HG02588 (cell line): ENCODE data around the gene CACNA1I.

Source experiments
- ATAC-seq: cut with Tn5 transposase; IDR thresholded peaks from one replicate; pipeline ENCODE4 v1.9.1; 2021; ENCODE audit warnings: mild to moderate bottlenecking, moderate library complexity; ENCODE audit not compliant: unreplicated experiment

CACNA1I gene

GRCh38 chr22:39535357-39535725, 35.2 kb upstream of the CACNA1I start:
- ATAC-seq: no peak

- no peak for ATAC-seq
These were observed 34.6 kb upstream of the CACNA1I start for GRCh38 chr22:39535831-39536449.

GRCh38 chr22:39536711-39537110, 33.8 kb upstream of the CACNA1I start:
- no peak for ATAC-seq

DNA sequence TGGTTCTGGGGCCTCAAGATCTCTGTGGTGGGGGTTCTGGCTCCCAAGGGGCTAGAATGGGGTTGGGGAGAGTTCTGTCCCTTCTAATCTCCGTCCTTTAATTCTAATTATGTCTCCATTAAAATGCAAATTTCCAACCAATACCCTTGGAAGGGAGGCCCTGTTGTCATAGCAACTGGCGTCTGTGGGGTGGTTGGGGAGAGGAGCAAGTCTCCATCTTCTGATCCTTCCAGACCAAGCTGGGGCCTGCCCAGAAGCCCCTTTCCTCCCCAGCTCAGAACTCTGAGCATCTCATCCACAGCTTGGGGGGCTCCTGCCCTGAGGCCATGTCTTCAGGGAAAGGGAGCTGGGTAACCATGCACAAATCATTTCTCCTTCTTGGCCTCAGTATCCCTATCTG, 32.6 kb upstream of the CACNA1I start:
- no peak for ATAC-seq

GRCh38 chr22:39543095-39543494, 27.5 kb upstream of the CACNA1I start:
- no peak for ATAC-seq

GRCh38 chr22:39545386-39546365, 24.9 kb upstream of the CACNA1I start:
- no peak for ATAC-seq

- no peak for ATAC-seq
These were observed 23.5 kb upstream of the CACNA1I start for GRCh38 chr22:39546889-39547586.

- ATAC-seq: no peak
These were observed 23.0 kb upstream of the CACNA1I start for GRCh38 chr22:39547587-39547947.

GRCh38 chr22:39553429-39553828, 17.1 kb upstream of the CACNA1I start:
- no peak for ATAC-seq

GRCh38 chr22:39554151-39554550, 16.4 kb upstream of the CACNA1I start:
- no peak for ATAC-seq

- no peak for ATAC-seq
These were observed 13.3 kb upstream of the CACNA1I start for GRCh38 chr22:39556970-39557841.

DNA sequence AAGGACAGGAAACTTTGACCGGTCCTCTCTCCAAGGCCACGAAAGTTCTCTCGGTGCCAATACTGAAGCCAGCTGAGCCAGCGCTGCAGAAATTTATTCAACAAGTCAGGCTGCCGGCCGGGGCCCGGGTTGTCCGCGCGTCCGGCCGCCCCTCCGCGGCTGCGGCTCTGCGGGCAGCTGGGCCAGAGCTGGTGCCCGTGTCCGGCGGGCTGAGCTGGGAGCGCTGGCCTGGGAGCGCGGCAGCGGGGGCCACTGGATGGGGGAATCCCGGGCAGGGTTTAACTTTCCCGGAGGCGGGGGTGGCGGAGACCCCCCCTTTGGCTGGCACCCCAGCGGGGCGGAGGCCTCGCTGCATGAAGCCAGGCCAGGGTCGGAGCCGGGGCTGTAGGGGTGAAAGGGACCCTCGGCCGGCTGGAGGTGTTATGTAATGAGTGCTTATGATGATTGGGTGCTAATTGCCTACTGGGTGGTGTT, 12.3 kb upstream of the CACNA1I start:
- ATAC-seq: no peak

DNA sequence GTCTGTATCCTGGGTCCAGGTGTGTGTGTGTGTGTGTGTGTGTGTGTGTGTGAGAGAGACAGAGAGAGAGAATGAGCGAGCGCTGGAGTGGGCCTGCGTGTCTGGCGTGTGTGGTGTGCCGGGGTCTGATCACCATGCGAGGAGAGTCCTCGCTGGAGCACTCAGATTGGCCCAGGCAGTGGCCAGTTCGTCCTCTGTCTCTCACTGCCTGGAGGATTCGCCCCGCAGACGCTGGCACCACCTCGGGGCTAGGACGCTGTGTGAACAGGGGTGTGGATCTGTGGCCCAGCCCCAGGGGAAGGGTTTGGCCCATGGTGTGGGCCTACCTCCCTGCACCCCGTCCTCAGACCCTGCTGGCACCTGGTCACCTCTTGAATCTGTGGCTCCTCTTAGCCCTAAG, 11.6 kb upstream of the CACNA1I start:
- no peak for ATAC-seq

DNA sequence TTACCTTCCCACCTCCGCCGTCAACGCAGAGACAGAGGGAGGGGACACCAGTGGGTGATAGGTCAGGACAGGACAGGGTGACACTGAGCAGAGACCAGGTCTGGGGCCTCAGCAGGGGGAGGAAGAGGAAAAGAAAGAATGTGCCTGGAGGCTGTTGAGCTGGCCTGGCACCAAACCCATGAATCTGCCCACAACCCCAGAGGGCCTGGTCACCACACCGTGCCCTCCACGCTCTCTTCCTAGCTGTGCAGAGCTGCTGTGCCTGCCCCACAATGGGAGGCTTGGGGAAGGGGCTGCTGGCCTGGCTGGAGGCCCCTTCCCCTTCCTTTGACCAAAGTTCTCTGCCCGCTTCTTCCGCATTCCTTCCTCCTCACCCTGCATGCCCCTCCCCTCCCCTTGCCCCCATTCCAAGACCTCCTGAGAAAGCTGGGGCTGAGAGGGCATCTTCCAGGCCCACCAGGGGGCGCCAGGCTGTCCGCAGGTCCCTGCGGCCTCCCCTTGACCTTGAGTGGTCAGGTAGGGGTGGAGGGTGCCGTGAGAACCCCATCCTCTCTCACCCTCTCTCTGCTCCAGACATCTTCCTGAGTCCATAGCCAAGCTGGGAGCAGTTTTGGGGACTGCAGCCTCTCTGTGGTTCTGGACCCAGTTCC, 11.0 kb upstream of the CACNA1I start:
- no peak for ATAC-seq

DNA sequence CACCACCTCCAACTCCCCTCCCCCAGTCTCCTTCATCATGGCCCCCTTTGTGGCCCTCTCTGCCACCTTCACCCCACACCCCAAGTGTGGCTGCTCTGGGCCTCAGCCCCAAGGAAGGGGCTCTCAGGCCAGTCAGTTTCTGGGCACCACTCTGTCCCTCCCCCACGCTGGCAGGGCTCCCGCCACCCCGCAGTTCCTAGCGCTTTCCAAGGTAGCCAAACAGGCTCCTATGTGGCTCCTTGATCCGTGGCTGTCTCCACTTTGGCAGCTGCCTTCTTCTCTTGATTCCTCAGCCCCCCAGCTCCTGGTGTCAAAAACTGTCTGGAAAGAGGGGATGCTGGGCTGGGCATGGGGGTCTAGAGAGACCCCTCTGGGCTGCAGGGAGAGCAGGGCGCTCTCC, 10.4 kb upstream of the CACNA1I start:
- no peak for ATAC-seq

- ATAC-seq: no peak
These were observed 7.6 kb upstream of the CACNA1I start for GRCh38 chr22:39562839-39563489.

DNA sequence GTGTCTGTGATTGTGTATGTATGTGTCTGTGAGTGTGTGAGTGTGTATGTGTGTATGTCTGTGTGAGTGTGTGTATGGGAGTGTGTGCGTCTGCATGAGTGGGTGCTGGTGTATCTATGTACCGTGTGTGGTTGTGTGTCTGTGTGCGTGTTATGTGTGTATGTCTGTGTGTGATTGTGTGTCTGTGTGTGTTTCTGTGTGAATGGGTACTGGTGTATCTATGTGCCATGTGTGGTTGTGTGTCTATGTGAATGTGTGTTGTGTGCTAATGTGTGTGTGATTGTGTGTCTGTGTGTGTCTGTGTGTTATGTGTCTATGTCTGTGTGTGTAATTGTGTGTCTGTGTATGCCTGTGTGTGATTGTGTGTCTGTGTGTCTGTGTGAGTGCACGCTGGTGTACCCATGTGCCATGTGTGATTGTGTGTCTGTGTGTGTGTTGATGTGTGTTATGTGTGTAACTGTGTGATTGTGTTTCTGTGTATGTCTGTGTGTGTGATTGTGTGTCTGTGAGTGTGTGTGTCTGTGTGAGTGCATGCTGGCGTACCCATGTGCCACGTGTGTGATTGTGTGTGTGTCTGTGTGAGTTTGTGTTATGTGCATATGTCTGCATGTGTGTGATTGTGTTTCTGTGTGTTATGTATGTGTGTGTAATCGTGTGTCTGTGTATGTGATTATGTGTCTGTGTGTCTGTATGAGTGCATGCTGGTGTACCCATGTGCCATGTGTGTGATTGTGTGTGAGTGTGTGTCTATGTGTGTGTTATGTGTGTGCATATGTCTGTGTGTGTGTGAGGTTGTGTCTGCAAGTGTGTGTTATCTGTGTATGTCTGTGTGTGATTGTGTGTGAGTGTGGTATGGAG, 6.8 kb upstream of the CACNA1I start:
- ATAC-seq: no peak

- no peak for ATAC-seq
These were observed 5.1 kb upstream of the CACNA1I start for GRCh38 chr22:39565414-39565944.
